Stimulated activated CD8-positive, alpha-beta memory T cell treated with anti-CD3 and anti-CD28 coated beads, Interleukin-4, amount 100 ng/mL, for 4 hours (primary cell): ENCODE results near the gene ZNF627.
"Not testable (repeated sequence)": the region's sequence is repeated elsewhere in the genome, so short reads cannot be mapped to it uniquely, and the experiment has no call there.

ENCODE experiments used
- DNase-seq, 2 donors: peaks; one replicate each; pipeline ENCODE4 v3.0.0-alpha.2; 2020; ENCODE audit warnings: low read depth in 2 of 2, low spot score in 1 of 2

The ZNF627 gene

DNA sequence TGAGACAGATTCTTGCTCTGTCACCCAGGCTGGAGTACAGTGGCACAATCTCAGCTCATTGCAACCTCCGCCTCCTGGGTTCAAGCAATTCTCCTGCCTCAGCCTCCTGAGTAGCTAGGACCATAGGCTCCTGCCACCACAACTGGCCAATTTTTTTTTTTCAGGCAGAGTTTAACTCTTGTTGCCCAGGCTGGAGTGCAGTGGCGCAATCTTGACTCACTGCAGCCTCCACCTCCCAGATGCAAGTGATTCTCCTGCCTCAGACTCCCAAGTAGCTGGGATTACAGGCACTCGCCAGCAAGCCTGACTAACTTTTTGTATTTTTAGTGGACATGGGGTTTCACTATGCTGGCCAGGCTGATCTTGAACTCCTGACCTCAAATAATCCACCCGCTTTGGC is 23.5 kb upstream of the ZNF627 start:
- DNase-seq, result not testable (repeated sequence)

DNA sequence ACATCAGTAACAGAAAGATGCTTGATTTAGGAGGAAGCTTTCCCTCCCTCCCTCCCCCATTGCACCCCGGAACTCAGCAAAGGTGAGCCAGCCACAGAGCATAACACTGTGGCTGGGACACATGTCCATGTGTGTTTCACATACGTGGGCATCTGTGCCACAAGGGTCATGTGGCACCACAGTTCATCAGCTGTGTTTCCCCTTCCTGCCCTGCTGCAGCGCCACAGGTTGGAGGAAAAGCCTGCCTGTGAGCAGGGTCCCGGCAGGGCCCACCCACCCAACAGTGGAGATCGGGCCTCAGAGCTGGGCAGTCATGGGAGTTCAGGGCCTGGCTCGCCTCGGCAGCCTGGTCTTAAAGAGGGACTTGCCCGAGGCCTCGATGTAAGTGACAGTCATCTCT is 22.6 kb upstream of the ZNF627 start:
- no peak for DNase-seq

DNA sequence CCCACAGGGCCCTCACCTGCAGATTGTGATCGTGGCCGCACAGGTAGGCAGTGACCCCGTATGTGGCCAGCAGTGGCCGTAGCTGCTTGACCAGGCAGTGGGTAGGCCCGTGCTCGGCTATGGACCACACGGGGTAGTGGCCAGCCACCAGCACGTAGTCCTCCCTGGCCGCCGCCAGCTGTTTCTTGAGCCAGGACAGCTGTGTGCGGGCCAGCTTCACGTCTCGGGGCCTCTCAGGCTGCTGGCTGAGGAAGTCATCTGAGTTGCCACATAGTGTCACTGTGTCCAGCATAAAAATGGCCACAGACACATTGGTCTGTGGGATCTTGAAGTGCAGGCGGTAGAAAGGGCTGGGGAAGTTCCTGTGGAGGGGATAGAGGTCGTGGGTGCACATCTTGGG is 21.1 kb upstream of the ZNF627 start:
- DNase-seq, result no peak

DNA sequence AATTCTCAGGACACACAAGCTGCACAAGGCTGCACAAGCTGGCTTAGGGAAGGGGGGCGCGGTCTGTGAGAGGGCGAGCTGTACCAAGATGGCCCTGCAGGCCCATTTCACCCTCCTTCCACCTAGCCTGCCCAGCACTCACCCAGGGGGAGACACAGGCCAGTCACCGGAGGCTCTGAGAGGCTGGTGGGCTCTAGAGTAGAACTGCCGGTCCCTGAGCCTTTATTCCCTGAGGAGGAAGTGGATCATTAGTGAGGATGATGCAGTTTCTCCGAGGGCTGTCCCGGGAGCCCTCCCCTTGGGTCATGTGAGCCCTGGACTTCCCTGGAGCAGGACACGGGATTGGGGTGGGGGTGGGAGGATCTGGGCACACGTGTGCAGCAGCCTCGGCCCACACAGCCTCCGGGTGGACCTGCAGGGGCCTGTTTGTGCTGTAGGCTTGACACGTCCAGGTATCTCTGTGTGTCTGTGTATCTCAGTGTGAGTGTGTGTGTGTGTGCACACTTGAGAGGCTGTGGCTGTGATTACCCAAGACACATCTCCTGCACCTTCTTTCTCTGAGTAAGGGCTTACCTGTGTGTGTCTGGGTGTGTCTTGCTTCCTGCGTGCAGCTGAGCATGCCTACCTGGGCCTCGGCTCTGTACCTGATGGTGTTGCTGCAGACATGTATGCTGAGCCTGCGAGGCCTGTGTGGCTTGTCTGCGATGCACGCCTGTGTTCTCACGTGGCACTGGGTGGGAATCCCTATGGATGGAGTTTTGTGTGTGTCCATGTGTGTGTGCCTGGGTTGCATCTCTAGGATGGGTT is 19.6 kb upstream of the ZNF627 start, which contains the start of gene ACP5:
ACP5 (minus strand) TSS at position 195 of the 807 bp plus-strand sequence. CDS start 328 bp downstream, outside the sequence.
- DNase-seq, result no peak

DNA sequence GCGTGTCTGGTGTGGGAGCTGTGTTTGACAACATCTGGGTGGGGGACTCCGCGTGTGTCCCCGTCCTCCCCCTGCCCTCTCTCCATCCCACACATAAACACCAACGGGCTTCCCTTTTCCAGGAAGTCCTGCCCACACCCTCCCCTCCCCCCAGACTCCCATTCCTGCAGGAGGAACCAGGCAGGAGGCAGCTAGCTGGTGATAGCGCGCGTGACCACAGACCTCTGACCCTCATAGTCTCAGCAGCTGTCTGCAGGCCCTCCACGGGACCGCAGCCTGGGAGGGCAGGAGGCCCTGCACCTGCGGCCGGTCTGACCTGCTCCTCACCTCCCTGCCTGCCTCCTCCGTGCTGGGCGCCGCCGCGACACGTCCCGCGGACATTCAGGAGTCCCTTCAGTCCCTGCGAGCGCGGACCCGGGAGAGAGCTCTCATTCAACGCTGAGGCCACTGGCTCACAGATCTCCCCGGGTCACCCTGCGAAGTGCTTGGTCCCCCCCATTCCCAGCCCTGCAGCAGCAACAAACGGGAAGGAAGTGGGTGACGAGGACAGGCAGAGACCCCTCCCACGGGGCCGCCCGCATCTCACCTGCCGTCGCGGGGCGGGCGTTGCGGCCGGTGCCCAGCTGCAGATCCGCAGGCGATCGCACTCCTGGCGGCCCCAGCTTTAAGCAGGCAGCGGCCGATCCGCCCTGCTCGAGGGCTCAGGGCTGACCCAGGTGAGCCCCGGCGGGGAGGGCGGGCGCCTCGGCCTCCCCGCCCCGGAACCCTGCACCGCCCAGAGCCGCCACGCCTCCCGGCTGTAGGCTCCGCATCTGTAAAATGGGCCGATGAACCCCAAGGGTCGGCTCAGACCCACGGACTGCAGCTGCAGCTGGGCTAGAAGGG is 18.8 kb upstream of the ZNF627 start:
- no peak for DNase-seq

DNA sequence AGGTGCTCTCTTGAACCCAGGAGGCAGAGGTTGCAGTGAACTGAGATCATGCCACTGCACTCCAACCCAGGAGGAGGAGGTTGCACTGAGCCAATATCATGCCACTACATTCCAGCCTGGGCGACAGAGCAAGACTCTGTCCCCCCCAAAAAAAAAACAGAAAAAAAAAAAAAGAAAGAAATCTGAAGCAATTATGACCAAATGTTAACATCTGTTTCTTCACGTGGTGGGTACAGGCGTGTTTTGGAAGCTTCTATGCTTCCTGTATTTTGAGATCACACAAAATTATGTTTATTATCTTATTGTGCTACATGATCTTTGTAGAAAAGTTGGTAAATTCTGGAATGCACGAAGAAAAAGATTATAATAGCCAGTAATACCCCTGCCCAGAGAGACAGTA is 17.2 kb upstream of the ZNF627 start:
- no peak for DNase-seq

DNA sequence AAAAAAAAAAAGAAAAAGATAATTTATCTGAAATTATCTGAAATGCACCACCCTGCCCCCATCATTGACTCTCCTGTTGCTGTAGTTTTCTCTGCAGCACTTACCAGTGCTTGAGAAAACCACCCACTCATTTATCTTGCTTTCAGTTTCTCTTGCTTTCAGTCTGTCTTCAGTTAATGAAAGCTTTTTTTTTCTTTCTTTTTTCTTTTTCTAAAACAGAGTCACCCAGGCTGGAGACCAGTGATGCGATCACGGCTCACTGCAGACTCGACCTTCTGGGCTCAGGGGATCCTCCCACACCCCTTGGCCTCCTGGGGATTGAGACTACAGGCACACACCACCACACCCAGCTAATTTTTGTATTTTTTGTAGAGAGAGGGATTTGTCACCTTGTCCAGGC is 15.5 kb upstream of the ZNF627 start:
- no peak for DNase-seq

DNA sequence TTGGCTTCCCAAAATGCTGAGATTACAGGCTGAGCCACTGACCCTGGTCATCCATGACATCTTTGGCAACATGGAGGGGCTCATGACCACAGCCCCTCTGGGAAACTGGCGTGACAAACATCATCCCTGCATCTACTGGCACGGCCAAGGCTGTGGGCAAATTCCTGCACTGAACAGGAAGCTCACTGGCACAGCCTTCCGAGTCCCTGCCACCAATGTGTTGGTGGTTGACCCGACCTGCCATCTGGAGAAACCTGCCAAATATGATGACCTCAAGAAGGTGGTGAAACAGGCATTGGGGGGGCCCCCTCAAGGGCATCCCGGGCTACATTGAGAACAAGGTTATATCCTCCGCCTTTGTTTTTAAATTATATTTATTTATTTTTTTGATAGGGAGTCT is 11.0 kb upstream of the ZNF627 start:
- DNase-seq, result no peak

DNA sequence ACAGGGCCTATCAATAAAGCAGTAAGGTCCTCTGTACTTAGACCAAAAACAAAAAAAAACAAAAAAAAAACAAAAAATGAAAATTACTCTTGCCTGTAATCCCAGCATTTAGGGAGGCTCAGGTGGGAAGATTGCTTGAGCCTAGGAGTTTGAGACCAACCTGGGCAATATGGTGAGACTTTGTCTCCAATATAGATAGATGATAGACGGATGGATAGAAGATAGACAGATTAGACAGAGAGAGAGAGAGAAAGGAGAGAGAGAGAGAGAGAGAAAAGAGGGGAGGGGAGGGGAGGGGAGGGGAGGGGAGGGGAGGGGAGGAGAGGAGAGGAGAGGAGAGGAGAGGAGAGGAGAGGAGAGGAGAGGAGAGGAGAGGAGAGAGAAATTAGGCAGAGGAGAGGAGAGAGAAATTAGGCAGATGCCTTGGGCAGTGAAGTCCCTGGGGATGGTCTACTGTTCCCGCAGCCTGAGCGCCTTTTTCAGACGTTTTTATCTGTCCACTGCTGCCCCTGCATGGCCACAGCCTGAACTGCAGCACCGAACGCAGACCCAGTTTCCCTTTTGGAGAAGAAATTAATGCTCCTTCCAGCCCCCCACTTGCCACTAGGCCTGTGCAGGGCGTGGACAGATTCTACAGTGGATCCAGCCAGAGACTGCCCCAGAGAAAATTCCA is 9.8 kb upstream of the ZNF627 start:
- DNase-seq, result peak; percentile 42 to 58

DNA sequence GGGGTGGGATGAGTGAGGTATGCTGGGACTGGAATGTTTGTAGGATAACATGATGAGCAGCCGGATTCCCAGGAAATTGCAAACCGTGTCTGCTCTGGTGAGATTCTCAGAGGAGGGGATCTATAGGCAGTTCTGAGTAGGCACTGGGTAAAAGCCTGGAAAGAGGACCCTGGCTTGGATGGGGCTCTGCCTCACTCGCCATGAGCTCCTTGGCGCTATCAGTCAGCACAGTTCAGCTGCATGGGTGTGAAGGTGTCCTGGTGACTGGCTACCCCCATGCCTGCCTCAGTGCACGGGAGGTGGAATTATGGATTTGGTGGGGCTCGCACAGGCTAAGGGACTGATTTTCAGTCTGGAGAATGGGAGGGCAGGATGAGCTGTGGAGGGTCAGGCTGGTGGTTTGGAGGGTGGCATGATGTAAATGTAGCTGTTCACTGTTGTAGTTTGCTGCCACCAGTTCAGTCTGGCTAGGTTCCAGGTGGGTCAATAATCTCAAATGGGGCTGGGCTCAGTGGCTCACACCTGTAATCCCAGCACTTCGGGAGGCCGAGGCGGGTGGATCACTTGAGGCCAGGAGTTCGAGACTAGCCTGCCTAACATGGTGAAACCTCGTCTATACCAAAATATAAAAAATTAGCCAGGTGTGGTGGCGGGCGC is 9.2 kb upstream of the ZNF627 start:
- no peak for DNase-seq

DNA sequence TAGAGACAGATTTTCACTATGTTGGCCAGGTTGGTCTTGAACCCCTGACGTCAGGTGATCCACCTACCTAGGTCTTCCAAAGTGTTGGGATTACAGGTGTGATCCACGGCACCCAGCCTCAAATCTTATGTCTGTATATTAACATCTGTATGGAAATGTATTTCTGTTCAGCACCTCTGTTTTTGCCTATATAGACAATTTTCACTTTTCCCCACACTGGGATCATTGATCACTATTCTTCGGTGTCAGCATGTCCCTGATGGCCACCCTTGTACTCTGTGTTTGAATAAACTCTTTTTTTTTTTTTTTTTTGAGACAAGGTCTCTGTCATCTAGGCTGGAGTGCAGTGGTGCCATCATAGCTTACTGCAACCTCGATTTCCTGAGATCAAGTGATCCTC is 3.2 kb upstream of the ZNF627 start:
- no peak for DNase-seq

DNA sequence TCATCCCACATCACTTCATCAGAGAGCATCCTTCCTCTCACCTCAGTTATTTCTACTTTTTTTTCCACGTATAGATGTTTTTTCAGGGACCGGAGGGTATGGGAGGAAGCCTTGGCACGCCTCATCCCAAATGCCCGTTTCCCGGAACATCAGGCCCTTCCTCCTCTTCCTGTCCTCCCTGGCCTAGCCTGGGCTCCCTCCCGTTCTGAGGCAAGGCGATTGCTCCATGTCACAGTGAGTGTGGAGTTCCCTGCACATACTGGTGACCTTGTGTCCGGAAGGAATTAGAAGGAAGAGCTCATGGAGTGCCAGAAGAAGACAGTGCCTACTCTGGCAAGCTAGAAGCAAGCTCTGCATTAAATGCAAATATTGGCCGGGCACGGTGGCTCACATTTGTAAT is 1.1 kb upstream of the ZNF627 start:
- DNase-seq, result no peak

DNA sequence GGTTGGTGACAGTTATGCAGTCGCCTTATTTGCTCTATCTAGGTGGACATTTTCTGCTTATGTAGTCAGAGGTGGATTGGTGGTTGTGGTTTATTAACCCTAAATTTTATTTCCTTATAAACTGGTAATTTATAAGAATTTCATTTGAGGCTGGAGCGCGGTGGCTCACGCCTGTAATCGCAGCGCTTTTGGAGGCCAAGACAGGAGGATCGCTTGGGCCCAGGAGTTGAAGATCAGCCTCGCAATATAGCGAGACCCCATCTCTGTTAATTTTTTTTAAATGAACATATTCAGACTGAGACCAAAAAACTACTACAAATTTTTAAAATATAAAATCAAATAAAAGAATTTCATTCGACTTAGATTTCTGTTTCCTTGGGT is 810 bp downstream of the ZNF627 start:
- no peak for DNase-seq

DNA sequence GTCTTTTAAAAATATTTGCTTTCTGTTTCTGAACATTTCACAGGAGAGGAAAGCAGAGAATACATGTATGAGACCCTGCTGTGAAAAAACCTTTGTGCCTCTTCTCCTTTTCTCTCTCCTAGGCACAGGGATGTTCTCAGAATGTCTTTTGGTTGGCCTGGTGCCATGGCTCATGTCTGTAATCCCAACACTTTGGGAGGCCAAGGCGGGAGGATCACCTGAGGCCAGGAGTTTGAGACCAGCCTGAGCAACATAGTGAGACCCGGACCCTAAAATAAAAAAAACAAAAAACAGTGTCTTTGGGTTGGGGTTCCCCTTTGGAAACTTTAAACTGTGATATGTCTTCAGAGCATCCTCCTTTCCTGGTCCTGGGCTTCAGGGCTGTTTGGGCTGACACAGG is 1.5 kb downstream of the ZNF627 start:
- DNase-seq, result no peak

DNA sequence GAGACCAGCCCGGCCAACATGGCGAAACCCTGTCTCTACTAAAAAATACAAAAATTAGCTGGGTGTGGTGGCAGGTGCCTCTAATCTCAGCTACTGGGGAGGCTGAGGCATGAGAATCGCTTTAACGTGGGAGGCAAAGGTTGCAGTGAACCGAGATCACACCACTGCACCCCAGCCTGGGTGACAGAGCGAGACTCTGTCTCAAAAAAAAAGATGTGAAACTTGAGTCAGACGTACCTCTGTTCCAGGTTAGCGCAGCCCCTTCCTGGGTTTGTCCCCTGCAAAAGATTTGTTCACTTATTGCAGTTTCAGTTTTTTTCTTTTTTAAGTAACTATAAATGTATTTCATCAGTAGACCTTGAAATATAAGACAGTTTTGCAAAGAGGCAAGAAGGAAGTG is 2.4 kb downstream of the ZNF627 start:
- not testable (repeated sequence) for DNase-seq

DNA sequence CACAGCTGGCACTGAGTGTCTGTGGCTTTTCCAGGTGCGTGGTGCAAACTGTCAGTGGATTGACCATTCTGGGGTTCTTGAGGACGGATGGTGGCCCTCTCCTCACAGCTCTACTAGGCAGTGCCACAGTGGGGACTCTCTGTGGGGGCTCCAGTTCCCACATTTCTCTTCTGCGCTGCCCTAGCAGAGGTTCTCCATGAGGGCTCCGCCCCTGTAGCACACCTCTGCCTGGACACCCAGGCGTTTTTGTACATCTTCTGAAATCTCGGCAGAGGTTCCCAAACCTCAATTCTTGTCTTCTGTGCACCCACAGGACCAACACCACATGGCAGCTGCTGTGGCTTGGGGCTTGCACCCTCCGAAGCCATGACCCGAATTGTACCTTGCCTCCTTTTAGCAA is 9.2 kb downstream of the ZNF627 start:
- no peak for DNase-seq

DNA sequence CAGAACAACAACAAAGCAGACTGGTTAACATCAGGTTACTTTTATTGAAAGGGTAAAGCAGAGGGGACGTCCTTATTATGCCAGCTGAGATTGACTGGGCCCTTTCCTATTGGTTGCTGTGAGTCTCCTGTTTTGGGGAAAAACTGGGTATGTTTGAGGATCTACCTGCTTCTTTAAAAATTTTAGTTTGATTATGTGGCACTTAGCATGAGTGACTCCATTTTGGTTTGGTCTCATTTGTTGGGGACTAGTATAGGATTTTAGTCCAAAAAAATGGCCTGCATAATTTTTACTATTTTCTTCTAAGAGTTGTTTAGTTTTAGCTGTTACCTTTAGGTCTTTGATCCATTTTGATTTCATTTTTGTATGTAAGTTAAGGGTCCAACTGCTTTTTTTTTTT is 14.4 kb downstream of the ZNF627 start:
- DNase-seq, result no peak

DNA sequence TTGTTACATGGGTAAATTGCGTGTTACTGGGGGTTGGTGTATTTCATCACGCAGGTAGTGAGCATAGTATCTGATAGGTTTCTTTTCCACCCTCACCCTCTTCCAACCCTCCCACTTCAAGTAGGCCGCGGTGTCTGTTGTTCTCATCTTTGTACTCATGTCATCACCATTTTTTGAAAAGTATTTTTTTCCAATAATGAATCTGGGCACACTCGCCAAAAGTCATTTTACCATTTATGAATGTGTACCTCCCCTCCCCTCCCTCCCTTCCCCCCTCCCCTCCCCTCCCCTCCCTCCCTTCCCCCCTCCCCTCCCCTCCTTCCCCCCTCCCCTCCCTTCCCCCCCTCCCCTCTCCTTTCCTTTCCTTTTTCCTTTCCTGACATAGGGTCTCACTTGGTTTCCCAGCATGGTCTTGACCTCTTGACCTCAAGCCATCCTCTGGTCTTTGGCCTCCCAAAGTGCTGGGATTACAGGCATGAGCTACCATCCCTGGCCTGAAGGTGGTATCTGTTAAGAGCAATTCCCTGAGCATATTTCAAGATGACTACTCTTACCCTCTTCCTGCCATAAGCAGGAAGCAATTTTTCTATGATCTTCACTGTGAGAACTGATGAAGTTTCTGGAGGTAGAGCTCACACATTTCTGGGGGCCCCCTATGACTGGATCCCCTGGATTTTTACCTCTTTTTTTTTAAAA is 15.7 kb downstream of the ZNF627 start:
- DNase-seq, result no peak

DNA sequence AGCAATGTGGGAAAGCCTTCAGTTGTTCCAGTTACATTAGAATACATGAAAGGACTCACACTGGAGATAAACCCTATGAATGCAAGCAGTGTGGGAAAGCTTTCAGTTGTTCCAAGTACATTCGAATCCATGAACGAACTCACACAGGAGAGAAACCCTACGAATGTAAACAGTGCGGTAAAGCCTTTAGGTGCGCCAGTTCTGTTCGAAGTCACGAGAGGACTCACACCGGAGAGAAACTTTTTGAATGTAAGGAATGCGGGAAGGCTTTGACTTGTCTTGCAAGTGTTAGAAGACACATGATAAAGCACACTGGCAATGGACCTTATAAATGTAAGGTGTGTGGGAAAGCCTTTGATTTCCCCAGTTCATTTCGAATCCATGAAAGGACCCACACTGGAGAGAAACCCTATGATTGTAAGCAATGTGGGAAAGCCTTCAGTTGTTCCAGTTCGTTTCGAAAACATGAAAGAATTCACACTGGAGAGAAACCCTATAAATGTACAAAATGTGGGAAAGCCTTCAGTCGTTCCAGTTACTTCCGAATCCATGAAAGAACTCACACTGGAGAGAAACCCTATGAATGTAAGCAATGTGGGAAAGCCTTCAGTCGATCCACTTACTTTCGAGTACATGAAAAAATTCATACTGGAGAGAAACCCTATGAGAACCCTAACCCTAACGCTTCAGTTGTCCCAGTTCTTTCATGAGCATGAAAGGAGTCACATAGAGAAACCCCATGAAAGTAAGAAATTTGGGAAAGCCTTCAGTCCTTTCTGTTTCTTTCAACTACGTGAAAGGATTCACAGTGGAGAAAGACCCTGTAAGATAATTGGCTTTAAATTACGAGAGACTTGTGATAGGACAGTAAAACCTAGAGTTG is 20.1 kb downstream of the ZNF627 start:
- no peak for DNase-seq

DNA sequence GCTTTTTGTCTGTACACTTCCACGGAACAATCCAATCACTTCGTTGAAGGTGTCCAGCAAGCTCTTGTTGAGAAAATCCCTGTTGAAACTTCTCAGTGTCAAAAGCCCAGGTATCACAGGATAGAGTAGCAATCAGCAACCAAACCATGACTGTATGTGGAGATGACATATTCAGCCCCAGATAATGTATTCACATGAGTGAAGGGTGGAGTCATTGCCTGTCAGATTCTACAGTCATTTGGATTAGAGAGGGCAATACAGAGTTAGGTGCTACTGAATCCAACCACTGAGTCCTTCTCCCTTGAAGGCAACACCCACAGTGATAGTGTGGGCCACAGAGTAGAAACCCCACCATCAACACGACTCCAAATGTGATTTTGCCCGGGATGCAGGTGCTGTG is 23.3 kb downstream of the ZNF627 start:
- no peak for DNase-seq
